Keratinocyte (primary cell): ENCODE data around the gene FIBP. TPM values are rescaled to one million over a fixed set of nuclear protein-coding genes. Genes with fewer than 3 reads are reported as not detected.

ENCODE experiments used
- DNase-seq: peaks from one replicate; pipeline ENCODE4 v3.0.0-alpha.2; 2011; ENCODE audit warnings: low read depth, missing footprints, low spot score
- FAIRE-seq: peaks from 2 replicates; lab custom pipeline; 2011; peaks lifted over from hg19 to GRCh38; lab: Jason Lieb, UNC
- H2AFZ ChIP-seq: 2 replicates; pipeline ENCODE4 v1.6.0; 2012; ENCODE audit warnings: low read length, control low read depth, inconsistent platforms; ENCODE audit not compliant: control insufficient read depth
- H3K27ac ChIP-seq: 2 replicates; pipeline ENCODE4 v1.5.1; 2011; ENCODE audit warnings: low read length; ENCODE audit not compliant: control insufficient read depth, insufficient read depth
- H3K27me3 ChIP-seq: 3 replicates; pipeline ENCODE4 v1.6.0; 2011; ENCODE audit warnings: low read length; ENCODE audit not compliant: control insufficient read depth, insufficient read depth; ENCODE audit errors: extremely low read depth
- H3K36me3 ChIP-seq, 2 experiments: 2 replicates in 1 of 2; 3 replicates in 1 of 2; pipeline ENCODE4 v1.5.1; 2011; ENCODE audit warnings: low read length in 2 of 2, mild to moderate bottlenecking in 1 of 2; ENCODE audit not compliant: control insufficient read depth in 2 of 2, insufficient read depth in 2 of 2; ENCODE audit errors: extremely low read depth in 1 of 2
- H3K4me1 ChIP-seq: 3 replicates; pipeline ENCODE4 v1.5.1; 2011; ENCODE audit warnings: low read length; ENCODE audit not compliant: control insufficient read depth, insufficient read depth; ENCODE audit errors: extremely low read depth
- H3K4me2 ChIP-seq: 3 replicates; pipeline ENCODE4 v1.6.0; 2011; ENCODE audit warnings: low read depth, low read length; ENCODE audit not compliant: control insufficient read depth, insufficient read depth; ENCODE audit errors: extremely low read depth
- H3K4me3 ChIP-seq, 3 experiments: fragments of 200-600 bp in 1 of 3; sonication (generic) in 1 of 3; 2 replicates in 2 of 3; 3 replicates in 1 of 3; pipeline ENCODE4 v1.5.1; 2011 to 2016; ENCODE audit warnings: low read length in 3 of 3, mild to moderate bottlenecking in 3 of 3, control low read depth in 2 of 3, inconsistent platforms in 1 of 3, low read depth in 1 of 3, mixed read lengths in 1 of 3, mixed run types in 1 of 3, moderate library complexity in 1 of 3; ENCODE audit not compliant: control insufficient read depth in 2 of 3, insufficient read depth in 2 of 3; ENCODE audit errors: extremely low read depth in 1 of 3
- H3K79me2 ChIP-seq: 2 replicates; pipeline ENCODE4 v1.6.0; 2012; ENCODE audit warnings: low read length; ENCODE audit not compliant: control insufficient read depth, insufficient read depth
- H3K9ac ChIP-seq: 3 replicates; pipeline ENCODE4 v1.6.0; 2011; ENCODE audit warnings: low read length; ENCODE audit not compliant: control insufficient read depth, insufficient read depth; ENCODE audit errors: extremely low read depth
- H3K9me1 ChIP-seq: 3 replicates; pipeline ENCODE4 v1.6.0; 2011; ENCODE audit warnings: low read length; ENCODE audit not compliant: control insufficient read depth, insufficient read depth; ENCODE audit errors: extremely low read depth
- H3K9me3 ChIP-seq: 2 replicates; pipeline ENCODE4 v1.5.1; 2012; ENCODE audit warnings: low read depth, low read length; ENCODE audit not compliant: control insufficient read depth
- H4K20me1 ChIP-seq: 3 replicates; pipeline ENCODE4 v1.6.0; 2011; ENCODE audit warnings: low read length; ENCODE audit not compliant: control insufficient read depth, insufficient read depth; ENCODE audit errors: extremely low read depth
- CTCF ChIP-seq, 3 experiments: IDR thresholded peaks in 1 of 3; conservative IDR thresholded peaks in 1 of 3; optimal IDR thresholded peaks in 1 of 3; 2 replicates in 2 of 3; 3 replicates in 1 of 3; pipeline versions ENCODE3 to v1.5.1; 2011; ENCODE audit warnings: low read length in 3 of 3, mild to moderate bottlenecking in 3 of 3, moderate library complexity in 2 of 3, control low read depth in 1 of 3, inconsistent platforms in 1 of 3; ENCODE audit not compliant: insufficient read depth in 2 of 3; ENCODE audit errors: extremely low read depth in 1 of 3
- EZH2 ChIP-seq: IDR thresholded peaks from one replicate; pipeline ENCODE4 v1.6.1; 2012; ENCODE audit warnings: inconsistent platforms, mild to moderate bottlenecking, low read length, moderate library complexity
- dilution Hi-C: fragments of 300-500 bp; cut with MboI; formaldehyde crosslinking; loops from one replicate; pipeline ENCODE4 v1.7.0; 2020; ENCODE audit warnings: low sequenced_read_pairs; ENCODE audit not compliant: extremely low pct_ligation_motif_present
- polyA plus RNA-seq, 5 experiments: library from polyadenylated mRNA; depleted of rRNA in 3 of 5; stranded (reverse) in 3 of 5; stranded (forward) in 1 of 5; unstranded in 1 of 5; fragments of >200 nt; gene quantifications; 1 replicate in 1 of 5; 2 replicates in 3 of 5; 3 replicates in 1 of 5; pipeline versions ENCODE4 v1.2.1 to v1.2.3, GENCODE V29; 2011 to 2012; ENCODE audit warnings: missing spikeins in 2 of 5, low read depth in 1 of 5, low replicate concordance in 1 of 5

The FIBP gene
- polyA plus RNA-seq, 1 donor (not counting 4 experiments of a cell fraction or from before 2014, with no cell fraction given), result 95.1 TPM

- FAIRE-seq (no peak), DNase-seq (no peak)
- H3K4me1 ChIP-seq, result peaks cover 71% of the 10 kb centered on the region
- H3K36me3 ChIP-seq, result peaks cover 21 to 39% of the 10 kb centered on the region in 2 experiments
- dilution Hi-C loops, result no loop called here
- peaks cover 67% of the 10 kb centered on the region for H3K79me2 ChIP-seq
- H3K9me3 ChIP-seq, result no peaks in the 10 kb centered on the region
- H3K4me3 ChIP-seq, result peak overlapping the region; percentile 94 to 99 (median 97)
- H2AFZ ChIP-seq, result no peak overlapping the region
- H4K20me1 ChIP-seq, result peaks cover 33% of the 10 kb centered on the region
- H3K9ac ChIP-seq, result peak overlapping the region; percentile 99
- TF ChIP-seq EZH2 (no peak), CTCF (optimal IDR thresholded peaks at IDR 0.05 in 1 of 3, IDR thresholded peaks at IDR 0.05 in 1 of 3, conservative IDR thresholded peaks at IDR 0.05 in 1 of 3; ENCODE audit: extremely low read depth in 1 of 3, insufficient read depth in 2 of 3, low read length in 3 of 3) (no peak)
- peaks cover 2% of the 10 kb centered on the region for H3K9me1 ChIP-seq
- H3K27me3 ChIP-seq, result no peaks in the 10 kb centered on the region
- peak overlapping the region; percentile 98 for H3K27ac ChIP-seq
- peak overlapping the region; percentile 100 for H3K4me2 ChIP-seq
Measured at GRCh38 chr11:65898656-65899355, 10.5 kb upstream of the FIBP start.

- peak overlapping the region; percentile 100 for H3K4me2 ChIP-seq
- H3K79me2 ChIP-seq, result peaks cover 77% of the 10 kb centered on the region
- H3K27ac ChIP-seq, result peak overlapping the region; percentile 98
- H3K36me3 ChIP-seq, result peaks cover 24 to 53% of the 10 kb centered on the region in 2 experiments
- peaks cover 44% of the 10 kb centered on the region for H4K20me1 ChIP-seq
- dilution Hi-C loops, result no loop called here
- no peaks in the 10 kb centered on the region for H3K27me3 ChIP-seq
- no peak overlapping the region for H2AFZ ChIP-seq
- DNase-seq (no peak), FAIRE-seq (no peak)
- TF ChIP-seq EZH2, result no peak
- TF ChIP-seq CTCF (optimal IDR thresholded peaks at IDR 0.05 in 1 of 3, IDR thresholded peaks at IDR 0.05 in 1 of 3, conservative IDR thresholded peaks at IDR 0.05 in 1 of 3; ENCODE audit: extremely low read depth in 1 of 3, insufficient read depth in 2 of 3, low read length in 3 of 3), result no peak
- peak overlapping the region; percentile 99 for H3K9ac ChIP-seq
- H3K9me1 ChIP-seq, result peaks cover 2% of the 10 kb centered on the region
- H3K4me1 ChIP-seq, result peaks cover 68% of the 10 kb centered on the region
- H3K4me3 ChIP-seq, result peak overlapping the region; percentile 94 to 99 (median 97)
- H3K9me3 ChIP-seq, result no peaks in the 10 kb centered on the region
Measured at GRCh38 chr11:65897020-65897471, 8.8 kb upstream of the FIBP start.
